Neuronal stem cell (in vitro differentiated cells): ENCODE measurements around the gene CFAP221.

ENCODE experiments used
- DNase-seq: peaks from one replicate; pipeline ENCODE4 v3.0.0-alpha.2; 2013; ENCODE audit warnings: low spot score
- H2AFZ ChIP-seq: one replicate; pipeline ENCODE4 v1.6.1; 2013; ENCODE audit warnings: mild to moderate bottlenecking, low read length, inconsistent platforms
- H2AK5ac ChIP-seq: 2 replicates; pipeline ENCODE4 v1.6.1; 2013; ENCODE audit warnings: low read depth, mild to moderate bottlenecking, inconsistent platforms, low read length, moderate library complexity, mixed read lengths
- H2BK120ac ChIP-seq: 2 replicates; pipeline ENCODE4 v1.6.1; 2013; ENCODE audit warnings: low read depth, mild to moderate bottlenecking, inconsistent platforms, low read length, moderate library complexity, mixed read lengths
- H2BK12ac ChIP-seq: one replicate; pipeline ENCODE4 v1.6.1; 2013; ENCODE audit warnings: low read length, inconsistent platforms
- H2BK15ac ChIP-seq: 2 replicates; pipeline ENCODE4 v1.6.1; 2013; ENCODE audit warnings: mild to moderate bottlenecking, low read length, inconsistent platforms, mixed read lengths
- H2BK5ac ChIP-seq: one replicate; pipeline ENCODE4 v1.6.1; 2013; ENCODE audit warnings: inconsistent platforms, mild to moderate bottlenecking, low read length, moderate library complexity
- H3K14ac ChIP-seq: one replicate; pipeline ENCODE4 v1.6.1; 2013; ENCODE audit warnings: low read length, inconsistent platforms
- H3K18ac ChIP-seq: 2 replicates; pipeline ENCODE4 v1.6.1; 2013; ENCODE audit warnings: low read length, inconsistent platforms
- H3K23ac ChIP-seq: 2 replicates; pipeline ENCODE4 v1.6.1; 2013; ENCODE audit warnings: low read depth, mild to moderate bottlenecking, mixed read lengths, low read length, inconsistent platforms; ENCODE audit not compliant: poor library complexity
- H3K27ac ChIP-seq: replicated peaks from 3 replicates; pipeline ENCODE4 v1.5.1; 2013; ENCODE audit warnings: low read length, inconsistent platforms
- H3K27me3 ChIP-seq, 3 experiments: 2 replicates each; pipeline ENCODE4 v1.6.1; 2013; ENCODE audit warnings: low read length in 3 of 3, mild to moderate bottlenecking in 2 of 3, inconsistent platforms in 1 of 3, low read depth in 1 of 3, mixed read lengths in 1 of 3, moderate library complexity in 1 of 3; ENCODE audit not compliant: control insufficient read depth in 3 of 3, insufficient read depth in 3 of 3
- H3K36me3 ChIP-seq, 2 donors: replicated peaks in 1 of 2; 2 replicates each; pipeline ENCODE4 v1.6.1; 2013; ENCODE audit warnings: low read length in 2 of 2; ENCODE audit not compliant: control insufficient read depth in 2 of 2, insufficient read depth in 2 of 2
- H3K4ac ChIP-seq: 2 replicates; pipeline ENCODE4 v1.6.1; 2013; ENCODE audit warnings: inconsistent platforms, mild to moderate bottlenecking, low read length, moderate library complexity
- H3K4me1 ChIP-seq, 2 donors: 1 replicate in 1 of 2; 2 replicates in 1 of 2; pipeline ENCODE4 v1.6.1; 2013; ENCODE audit warnings: low read length in 2 of 2, low read depth in 1 of 2; ENCODE audit not compliant: control insufficient read depth in 2 of 2, insufficient read depth in 1 of 2
- H3K4me2 ChIP-seq: one replicate; pipeline ENCODE4 v1.6.1; 2013; ENCODE audit warnings: mild to moderate bottlenecking, low read length, inconsistent platforms; ENCODE audit not compliant: insufficient read depth, poor library complexity, severe bottlenecking
- H3K4me3 ChIP-seq, 2 donors: 2 replicates each; pipeline ENCODE4 v1.5.1; 2013; ENCODE audit warnings: low read length in 2 of 2, mild to moderate bottlenecking in 2 of 2, inconsistent platforms in 1 of 2, moderate library complexity in 1 of 2
- H3K79me1 ChIP-seq: one replicate; pipeline ENCODE4 v1.6.1; 2013; ENCODE audit warnings: low read depth, mild to moderate bottlenecking, inconsistent platforms, low read length, moderate library complexity
- H3K9ac ChIP-seq: one replicate; pipeline ENCODE4 v1.6.1; 2013; ENCODE audit warnings: mild to moderate bottlenecking, low read depth, low read length, inconsistent platforms; ENCODE audit not compliant: poor library complexity
- H3K9me3 ChIP-seq, 2 donors: replicated peaks in 1 of 2; 2 replicates each; pipeline versions ENCODE3 to v1.6.1; 2013; ENCODE audit warnings: low read length in 2 of 2, mild to moderate bottlenecking in 2 of 2, inconsistent platforms in 1 of 2, low read depth in 1 of 2, mixed read lengths in 1 of 2, moderate library complexity in 1 of 2; ENCODE audit not compliant: control insufficient read depth in 2 of 2, insufficient read depth in 1 of 2
- H4K8ac ChIP-seq: one replicate; pipeline ENCODE4 v1.6.1; 2013; ENCODE audit warnings: low read depth, mild to moderate bottlenecking, inconsistent platforms, low read length, moderate library complexity
- H4K91ac ChIP-seq: one replicate; pipeline ENCODE4 v1.6.1; 2013; ENCODE audit warnings: low read length, low read depth, mild to moderate bottlenecking, inconsistent platforms; ENCODE audit not compliant: poor library complexity
- WGBS, 2 donors: extraction: QIAGEN DNeasy Blood & Tissue Kit; methylation state at CpG; one replicate each; pipeline ENCODE4 v1.1.7; 2013; ENCODE audit warnings: missing lambda C conversion rate in 2 of 2, mixed read lengths in 1 of 2; ENCODE audit not compliant: insufficient read length in 2 of 2, insufficient replicate concordance in 1 of 2; ENCODE audit errors: extremely low coverage in 2 of 2; 5-methylcytosine and 5-hydroxymethylcytosine counted together

CFAP221 gene

GRCh38 chr2:119659601-119660342 lies 115.5 kb downstream of the CFAP221 start:
- Histone ChIP-seq H3K14ac (no peak overlapping the region), H3K9ac (no peak overlapping the region), H2BK12ac (no peak overlapping the region), H2BK5ac (no peak overlapping the region), H4K91ac (no peak overlapping the region), H3K4ac (no peak overlapping the region), H2AK5ac (no peak overlapping the region), H3K18ac (no peak overlapping the region), H4K8ac (no peak overlapping the region), H3K9me3 (no peaks in the 10 kb centered on the region), H3K4me2 (no peak overlapping the region), H2AFZ (no peak overlapping the region), H3K36me3 (no peaks in the 10 kb centered on the region), H3K23ac (no peak overlapping the region), H2BK120ac (no peak overlapping the region), H2BK15ac (no peak overlapping the region), H3K27me3 (no peaks in the 10 kb centered on the region), H3K79me1 (no peaks in the 10 kb centered on the region), H3K27ac (no peak overlapping the region), H3K4me1 (no peaks in the 10 kb centered on the region), H3K4me3 (no peak overlapping the region)
- WGBS, 2 donors: no CpG with 5 or more reads among the region's 8 CpGs
- DNase-seq: peak; percentile 33

DNA sequence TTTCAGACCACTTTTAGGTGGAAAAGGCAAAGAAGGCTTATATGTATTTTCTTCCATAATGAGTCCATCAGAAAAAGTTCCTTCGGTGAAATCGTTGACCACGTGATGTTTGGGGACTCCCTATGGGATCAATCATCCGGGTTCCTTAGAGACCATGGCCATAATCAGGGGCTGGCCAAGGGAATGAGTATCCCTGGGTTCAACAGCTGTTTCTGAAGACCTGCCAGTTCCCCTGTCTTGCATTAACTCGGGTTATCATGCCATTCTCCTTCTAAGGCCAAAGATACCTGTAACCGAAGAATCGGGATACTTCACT lies 116.1 kb downstream of the CFAP221 start:
- Histone ChIP-seq H3K4me1 (no peaks in the 10 kb centered on the region), H3K4ac (no peak overlapping the region), H2BK15ac (no peak overlapping the region), H2BK12ac (no peak overlapping the region), H3K27me3 (no peaks in the 10 kb centered on the region), H4K91ac (no peak overlapping the region), H2BK120ac (no peak overlapping the region), H3K23ac (no peak overlapping the region), H2AFZ (no peak overlapping the region), H3K79me1 (no peaks in the 10 kb centered on the region), H3K18ac (no peak overlapping the region), H3K36me3 (no peaks in the 10 kb centered on the region), H3K4me3 (no peak overlapping the region), H2AK5ac (no peak overlapping the region), H3K4me2 (no peak overlapping the region), H3K9ac (no peak overlapping the region), H4K8ac (no peak overlapping the region), H2BK5ac (no peak overlapping the region), H3K27ac (no peak overlapping the region), H3K9me3 (no peaks in the 10 kb centered on the region), H3K14ac (no peak overlapping the region)
- no peak for DNase-seq
- WGBS, 2 donors: no CpG with 5 or more reads among the region's 7 CpGs

DNA sequence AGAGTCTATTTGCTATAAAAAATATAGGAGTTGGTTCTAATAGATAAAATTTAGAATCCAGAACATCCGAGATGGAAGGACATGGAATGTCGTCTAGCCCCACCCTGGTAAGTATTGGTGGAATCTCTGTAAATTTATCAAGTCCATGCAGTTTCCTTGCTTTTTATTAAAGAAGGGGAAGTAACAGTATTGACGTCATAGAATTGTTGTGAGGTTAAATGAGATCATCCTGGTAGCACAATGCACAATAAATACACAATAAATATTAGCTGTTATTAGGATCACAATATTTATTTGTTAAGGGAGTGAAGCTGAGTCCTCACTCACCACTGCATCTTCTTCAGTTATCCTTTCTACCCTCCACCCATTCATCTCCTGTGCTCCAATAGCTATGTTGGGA lies 118.0 kb downstream of the CFAP221 start:
- Histone ChIP-seq H3K23ac (no peak overlapping the region), H3K4me2 (no peak overlapping the region), H3K27ac (no peak overlapping the region), H2BK12ac (no peak overlapping the region), H3K4ac (no peak overlapping the region), H2AK5ac (no peak overlapping the region), H3K79me1 (no peaks in the 10 kb centered on the region), H3K14ac (no peak overlapping the region), H2BK15ac (no peak overlapping the region), H4K91ac (no peak overlapping the region), H3K9ac (no peak overlapping the region), H3K36me3 (no peaks in the 10 kb centered on the region), H2BK120ac (no peak overlapping the region), H3K27me3 (no peaks in the 10 kb centered on the region), H3K4me3 (no peak overlapping the region), H3K18ac (no peak overlapping the region), H3K9me3 (no peaks in the 10 kb centered on the region), H2BK5ac (no peak overlapping the region), H2AFZ (no peak overlapping the region), H3K4me1 (no peaks in the 10 kb centered on the region), H4K8ac (no peak overlapping the region)
- no CpG with 5 or more reads among the region's 3 CpGs for WGBS, 2 donors
- DNase-seq: no peak

DNA sequence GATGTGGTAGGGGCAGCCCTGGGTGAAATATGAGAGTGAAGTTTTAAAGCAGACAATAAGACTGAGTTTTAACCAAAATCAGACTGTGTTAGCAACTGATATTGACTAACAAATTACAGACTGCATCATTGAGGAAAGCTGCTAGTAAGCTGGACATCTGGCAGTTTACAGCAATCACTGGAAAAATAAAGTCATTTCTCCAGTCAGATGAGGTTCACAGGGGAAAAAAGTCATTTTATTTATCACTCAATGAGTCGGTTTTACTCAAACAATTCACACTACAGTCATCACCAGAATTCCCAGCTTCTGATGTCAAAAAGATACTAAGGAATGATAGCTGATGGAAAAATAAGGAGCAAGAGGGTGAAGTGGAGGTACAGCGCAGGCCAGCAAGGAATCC lies 124.3 kb downstream of the CFAP221 start:
- H3K27ac ChIP-seq: no peak overlapping the region
- H2BK120ac ChIP-seq: no peak overlapping the region
- no peaks in the 10 kb centered on the region for H3K27me3 ChIP-seq
- H3K23ac ChIP-seq: no peak overlapping the region
- no peaks in the 10 kb centered on the region for H3K4me1 ChIP-seq
- H2AK5ac ChIP-seq: no peak overlapping the region
- no peak overlapping the region for H3K18ac ChIP-seq
- H4K8ac ChIP-seq: no peak overlapping the region
- H3K9ac ChIP-seq: no peak overlapping the region
- H3K14ac ChIP-seq: no peak overlapping the region
- no peak overlapping the region for H2AFZ ChIP-seq
- no peak overlapping the region for H2BK15ac ChIP-seq
- no peak overlapping the region for H3K4me2 ChIP-seq
- no peaks in the 10 kb centered on the region for H3K9me3 ChIP-seq
- no peaks in the 10 kb centered on the region for H3K36me3 ChIP-seq
- WGBS, 2 donors: no CpG with 5 or more reads among the region's 2 CpGs
- H3K4ac ChIP-seq: no peak overlapping the region
- DNase-seq: no peak
- no peaks in the 10 kb centered on the region for H3K79me1 ChIP-seq
- H4K91ac ChIP-seq: no peak overlapping the region
- no peak overlapping the region for H2BK12ac ChIP-seq
- H3K4me3 ChIP-seq: no peak overlapping the region
- no peak overlapping the region for H2BK5ac ChIP-seq
